Kidney (tissue), 22 donors: ENCODE data around the gene SLC27A1. TPM values are rescaled to one million over a fixed set of nuclear protein-coding genes. Genes with fewer than 3 reads are reported as not detected.

ENCODE experiments used
- DNase-seq, 5 donors: peaks; one replicate each; pipeline ENCODE4 v3.0.0-alpha.2; 2013 to 2020
- FAIRE-seq: peaks from 2 replicates; lab custom pipeline; 2012; peaks lifted over from hg19 to GRCh38; lab: Jason Lieb, UNC
- H3K27ac ChIP-seq, 2 donors: one replicate each; pipeline ENCODE4 v1.7.0; 2013; ENCODE audit warnings: low read depth in 2 of 2, low read length in 2 of 2, inconsistent platforms in 1 of 2
- H3K27me3 ChIP-seq: one replicate; pipeline ENCODE4 v1.7.1; 2013; ENCODE audit warnings: low read length, inconsistent platforms; ENCODE audit not compliant: control insufficient read depth, insufficient read depth
- H3K36me3 ChIP-seq, 3 donors: one replicate each; pipeline versions ENCODE4 v1.7.0 to v1.7.1; 2013; ENCODE audit warnings: low read length in 3 of 3, control low read depth in 1 of 3, inconsistent platforms in 1 of 3; ENCODE audit not compliant: insufficient read depth in 3 of 3, control insufficient read depth in 2 of 3
- H3K4me1 ChIP-seq, 3 donors: one replicate each; pipeline versions ENCODE4 v1.7.0 to v1.7.1; 2013; ENCODE audit warnings: low read length in 3 of 3, inconsistent platforms in 1 of 3, low read depth in 1 of 3; ENCODE audit not compliant: control insufficient read depth in 2 of 3, insufficient read depth in 2 of 3
- H3K4me3 ChIP-seq, 3 donors: one replicate each; pipeline versions ENCODE4 v1.7.0 to v1.8.1; 2013; ENCODE audit warnings: low read length in 3 of 3, control low read depth in 1 of 3, inconsistent platforms in 1 of 3
- H3K9ac ChIP-seq, 3 donors: one replicate each; pipeline versions ENCODE4 v1.7.0 to v1.7.1; 2013; ENCODE audit warnings: low read length in 3 of 3, control low read depth in 1 of 3, inconsistent platforms in 1 of 3
- H3K9me3 ChIP-seq, 3 donors: one replicate each; pipeline versions ENCODE4 v1.7.0 to v1.7.1; 2013; ENCODE audit warnings: low read length in 3 of 3, control low read depth in 1 of 3, inconsistent platforms in 1 of 3; ENCODE audit not compliant: control insufficient read depth in 2 of 3, insufficient read depth in 1 of 3
- intact Hi-C: fragments of 100-400 bp; cut with DNase I; formaldehyde crosslinking; loops from one replicate; pipeline ENCODE4 v1.11.1; 2022
- long read RNA-seq, 10 donors: library from polyadenylated mRNA in 1 of 10; unstranded in 1 of 10; transcript quantifications; one replicate each; pipeline ENCODE4 v2.0.0 and lab custom pipeline, GENCODE V29; 2021 to 2026
- polyA plus RNA-seq: library from polyadenylated mRNA; stranded (reverse); fragments of 350-450 nt; fragmentation: Illumina TruSeq; extraction: RNeasy Lipid Tissue Mini Kit (QIAGEN cat#74804); gene quantifications from one replicate; pipeline ENCODE4 v1.2.3, GENCODE V29; 2014; ENCODE audit warnings: low read depth, low replicate concordance; ENCODE audit not compliant: insufficient read depth
- total RNA-seq: library from RNA; stranded (reverse); fragmentation: NEBNext Ultra II Directional; extraction: Animal tissue kit (Norgen Biotek cat#: 25700); gene quantifications from one replicate; pipeline ENCODE4 v1.2.1, GENCODE V29; 2021
- TF ChIP-seq, protein P1 (sequence below): IDR thresholded peaks from 3 replicates; pipeline ENCODE4 v1.5.1; 2012; ENCODE audit warnings: mild to moderate bottlenecking, moderate library complexity, borderline replicate concordance; ENCODE audit not compliant: insufficient read depth; ENCODE audit errors: extremely low read depth
- donor health status: control.
- donor health status: control.
- donor health status: control.
- donor health status: control.
- donor health status: control.
- donor health status: DM: yes; HTN: yes; CAD: no.
- donor health status: Normal renal cell carcinoma (clear cell type).

Gene SLC27A1
- total RNA-seq (21.9 TPM), polyA plus RNA-seq (16.9 TPM)
- long read RNA-seq, donor 1 = 0 reads
- long read RNA-seq, donor 2, partial matches to known transcripts = 0 of 1 reads
- long read RNA-seq, donor 2, other reads (novel, unspliced or antisense) = 0 of 1 reads
- long read RNA-seq, donor 3 = 0 reads
- long read RNA-seq, donor 4, partial matches to known transcripts = 0 of 2 reads
- long read RNA-seq, donor 4, other reads (novel, unspliced or antisense) = 0 of 2 reads
- long read RNA-seq, donor 5 = 0 reads
- long read RNA-seq, donor 6 = 0 reads
- long read RNA-seq, donor 7, partial matches to known transcripts = 2 of 17 reads
- long read RNA-seq, donor 7, other reads (novel, unspliced or antisense) = 13 of 17 reads
- long read RNA-seq, donor 8 = 0 reads
- long read RNA-seq, donor 9, partial matches to known transcripts = 0 of 1 reads
- long read RNA-seq, donor 9, other reads (novel, unspliced or antisense) = 0 of 1 reads
- long read RNA-seq, donor 10, partial matches to known transcripts = 0 of 1 reads
- long read RNA-seq, donor 10, other reads (novel, unspliced or antisense) = 0 of 1 reads

- peak within 1 kb of the TSS; percentile 89 to 93 for H3K27ac ChIP-seq
- H3K27me3 ChIP-seq = no peaks in the 10 kb centered on the region
- peak within 1 kb of the TSS; percentile 49 to 91 (median 71) for H3K9ac ChIP-seq
- intact Hi-C loops = no loop called here
- FAIRE-seq = peak; percentile 87
- no peaks in the 10 kb centered on the region for H3K36me3 ChIP-seq
- DNase-seq = peak; percentile 99 to 100 (median 99)
- peaks cover 0 to 22% (median 4%) of the 10 kb centered on the region in 3 donors for H3K4me1 ChIP-seq
- no peaks in the 10 kb centered on the region for H3K9me3 ChIP-seq
- H3K4me3 ChIP-seq = peak within 1 kb of the TSS; percentile 73 to 93 (median 80)
- TF ChIP-seq, protein P1, sequence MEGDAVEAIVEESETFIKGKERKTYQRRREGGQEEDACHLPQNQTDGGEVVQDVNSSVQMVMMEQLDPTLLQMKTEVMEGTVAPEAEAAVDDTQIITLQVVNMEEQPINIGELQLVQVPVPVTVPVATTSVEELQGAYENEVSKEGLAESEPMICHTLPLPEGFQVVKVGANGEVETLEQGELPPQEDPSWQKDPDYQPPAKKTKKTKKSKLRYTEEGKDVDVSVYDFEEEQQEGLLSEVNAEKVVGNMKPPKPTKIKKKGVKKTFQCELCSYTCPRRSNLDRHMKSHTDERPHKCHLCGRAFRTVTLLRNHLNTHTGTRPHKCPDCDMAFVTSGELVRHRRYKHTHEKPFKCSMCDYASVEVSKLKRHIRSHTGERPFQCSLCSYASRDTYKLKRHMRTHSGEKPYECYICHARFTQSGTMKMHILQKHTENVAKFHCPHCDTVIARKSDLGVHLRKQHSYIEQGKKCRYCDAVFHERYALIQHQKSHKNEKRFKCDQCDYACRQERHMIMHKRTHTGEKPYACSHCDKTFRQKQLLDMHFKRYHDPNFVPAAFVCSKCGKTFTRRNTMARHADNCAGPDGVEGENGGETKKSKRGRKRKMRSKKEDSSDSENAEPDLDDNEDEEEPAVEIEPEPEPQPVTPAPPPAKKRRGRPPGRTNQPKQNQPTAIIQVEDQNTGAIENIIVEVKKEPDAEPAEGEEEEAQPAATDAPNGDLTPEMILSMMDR = peak; percentile 6
These were observed at the start of gene SLC27A1 for GRCh38 chr19:17470068-17470841. SLC27A1 (plus strand) TSS chr19:17470524; CDS start chr19:17470541, 17 bp downstream.

- intact Hi-C loops = no loop called here
- Histone ChIP-seq H3K4me1 (peaks cover 0 to 10% (median 3%) of the 10 kb centered on the region in 3 donors), H3K27ac (no peak overlapping the region), H3K27me3 (no peaks in the 10 kb centered on the region), H3K4me3 (no peak overlapping the region), H3K9ac (no peak overlapping the region), H3K9me3 (no peaks in the 10 kb centered on the region), H3K36me3 (no peaks in the 10 kb centered on the region)
- FAIRE-seq (no peak), DNase-seq (no peak)
- TF ChIP-seq, protein P1 = no peak
These were observed 48.4 kb upstream of the SLC27A1 start for GRCh38 chr19:17421942-17422341.

DNA sequence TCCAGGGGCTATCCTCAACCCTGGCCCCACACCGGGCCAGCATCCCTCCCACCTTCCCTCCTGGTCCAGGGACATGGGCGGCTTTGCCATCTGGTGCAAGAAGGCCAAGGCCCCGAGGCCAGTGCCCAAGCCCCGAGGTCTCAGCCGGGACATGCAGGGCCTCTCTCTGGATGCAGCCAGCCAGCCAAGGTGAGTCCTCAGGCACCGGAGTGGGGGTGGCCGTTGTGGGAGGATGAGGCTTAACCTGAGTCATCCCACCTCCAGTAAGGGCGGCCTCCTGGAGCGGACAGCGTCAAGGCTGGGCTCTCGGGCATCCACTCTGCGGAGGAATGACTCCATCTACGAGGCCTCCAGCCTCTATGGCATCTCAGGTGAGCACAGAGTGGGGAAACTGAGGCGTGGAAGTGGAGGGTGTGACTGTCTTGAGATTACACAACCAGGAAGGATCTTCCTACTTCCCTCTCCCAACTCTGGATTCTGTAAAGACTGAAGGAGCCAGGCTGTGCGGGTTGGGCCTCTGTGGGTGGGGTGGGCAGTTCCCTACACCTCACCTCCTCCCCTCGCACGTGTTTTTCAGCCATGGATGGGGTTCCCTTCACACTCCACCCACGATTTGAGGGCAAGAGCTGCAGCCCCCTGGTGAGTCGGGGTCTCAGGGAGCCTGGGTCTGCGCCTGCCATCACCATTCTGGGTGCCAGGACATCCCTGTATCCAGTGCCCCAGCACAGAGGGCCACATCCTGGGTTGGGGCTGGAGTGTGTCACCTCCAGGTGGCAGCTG, 46.7 kb upstream of the SLC27A1 start:
- H3K9ac ChIP-seq = no peak overlapping the region
- FAIRE-seq = no peak
- TF ChIP-seq, protein P1 = no peak

More for the DNA sequence above, 46.7 kb upstream of the SLC27A1 start:
- Histone ChIP-seq H3K4me3 (no peak overlapping the region), H3K9me3 (no peaks in the 10 kb centered on the region), H3K36me3 (no peaks in the 10 kb centered on the region), H3K4me1 (peaks cover 0 to 10% (median 3%) of the 10 kb centered on the region in 3 donors), H3K27me3 (no peaks in the 10 kb centered on the region), H3K27ac (no peak overlapping the region)
- intact Hi-C loops = no loop called here
- DNase-seq = no peak
